ENCODE results near the gene TNFRSF4. TPM values are rescaled to one million over a fixed set of nuclear protein-coding genes. Genes with fewer than 3 reads are reported as not detected.

TNFRSF4 gene
- total RNA-seq, 3 donors from 2014 or later (not counting 1 experiment from before 2014, with no cell fraction given) = 14.3 to 26.5 (median 15.7) TPM

DNA sequence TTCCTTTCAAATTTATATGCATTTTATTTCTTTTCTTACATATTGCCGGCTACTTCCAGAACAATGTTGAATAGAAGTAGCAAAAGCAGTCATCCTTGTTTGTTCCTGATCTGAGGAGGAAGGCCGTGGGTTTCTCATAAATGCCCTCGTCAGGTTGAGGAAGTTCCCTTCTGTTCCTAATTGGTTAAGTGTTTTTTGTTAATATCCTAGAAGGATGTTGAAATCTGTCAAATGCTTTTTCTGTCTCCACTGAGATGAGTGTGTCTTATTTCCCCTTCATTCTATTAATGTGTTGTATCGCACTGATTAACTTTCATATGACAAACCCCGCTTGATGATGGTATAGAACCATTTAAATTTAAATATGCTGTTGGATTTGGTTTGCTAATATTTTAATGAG lies 24.8 kb downstream of the TNFRSF4 start:
- Histone ChIP-seq H3K4me1 (ENCODE audit: control insufficient read depth, insufficient read depth, low read length) (no peaks in the 10 kb centered on the region), H3K36me3 (ENCODE audit: control insufficient read depth, insufficient read depth, low read length) (no peaks in the 10 kb centered on the region), H3K27me3 (ENCODE audit: control insufficient read depth, insufficient read depth, low read length) (no peaks in the 10 kb centered on the region), H3K4me3 (ENCODE audit: low read length) (no peak overlapping the region), H3K27ac (ENCODE audit: low read length) (no peak overlapping the region), H3K9me3 (ENCODE audit: control insufficient read depth, insufficient read depth, low read length) (no peaks in the 10 kb centered on the region)
- H3K9me3 Mint-ChIP-seq = no peaks in the 10 kb centered on the region
- no peak overlapping the region for H3K4me3 Mint-ChIP-seq
- TF ChIP-seq, protein P1, sequence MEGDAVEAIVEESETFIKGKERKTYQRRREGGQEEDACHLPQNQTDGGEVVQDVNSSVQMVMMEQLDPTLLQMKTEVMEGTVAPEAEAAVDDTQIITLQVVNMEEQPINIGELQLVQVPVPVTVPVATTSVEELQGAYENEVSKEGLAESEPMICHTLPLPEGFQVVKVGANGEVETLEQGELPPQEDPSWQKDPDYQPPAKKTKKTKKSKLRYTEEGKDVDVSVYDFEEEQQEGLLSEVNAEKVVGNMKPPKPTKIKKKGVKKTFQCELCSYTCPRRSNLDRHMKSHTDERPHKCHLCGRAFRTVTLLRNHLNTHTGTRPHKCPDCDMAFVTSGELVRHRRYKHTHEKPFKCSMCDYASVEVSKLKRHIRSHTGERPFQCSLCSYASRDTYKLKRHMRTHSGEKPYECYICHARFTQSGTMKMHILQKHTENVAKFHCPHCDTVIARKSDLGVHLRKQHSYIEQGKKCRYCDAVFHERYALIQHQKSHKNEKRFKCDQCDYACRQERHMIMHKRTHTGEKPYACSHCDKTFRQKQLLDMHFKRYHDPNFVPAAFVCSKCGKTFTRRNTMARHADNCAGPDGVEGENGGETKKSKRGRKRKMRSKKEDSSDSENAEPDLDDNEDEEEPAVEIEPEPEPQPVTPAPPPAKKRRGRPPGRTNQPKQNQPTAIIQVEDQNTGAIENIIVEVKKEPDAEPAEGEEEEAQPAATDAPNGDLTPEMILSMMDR (IDR thresholded peaks at IDR 0.05) = no peak
- ATAC-seq = no peak
- intact Hi-C loops (cut with micrococcal nuclease) = no loop called here
- H3K36me3 Mint-ChIP-seq = no peaks in the 10 kb centered on the region
- WGBS (ENCODE audit: insufficient coverage) = 58% methylated on average over 3 of the region's 5 CpGs
- H3K4me1 Mint-ChIP-seq = no peaks in the 10 kb centered on the region
- no peaks in the 10 kb centered on the region for H3K27me3 Mint-ChIP-seq (ENCODE audit: low read depth in 2 of 2)
- H3K27ac Mint-ChIP-seq = no peak overlapping the region
- no peak for DNase-seq

DNA sequence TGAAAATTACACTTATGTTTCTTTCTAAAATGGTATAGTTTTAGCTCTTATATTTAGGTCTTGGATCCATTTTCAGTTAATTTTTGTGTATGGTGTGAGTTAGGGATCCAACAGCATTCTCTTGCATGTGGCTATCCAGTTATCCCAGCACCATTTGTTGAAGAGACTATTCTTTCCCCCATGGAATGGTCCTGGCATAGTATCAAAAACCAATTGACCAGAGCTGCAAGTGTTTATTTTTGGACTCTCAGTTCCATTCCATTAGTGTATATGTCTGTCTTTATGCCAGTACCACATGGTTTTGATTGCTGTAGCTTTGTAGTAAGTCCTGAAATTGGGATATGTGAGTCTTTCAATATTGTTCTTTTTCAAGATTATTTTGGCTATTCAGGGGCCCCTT lies 26.0 kb downstream of the TNFRSF4 start:
- Histone ChIP-seq H3K27me3 (ENCODE audit: control insufficient read depth, insufficient read depth, low read length) (no peaks in the 10 kb centered on the region), H3K4me1 (ENCODE audit: control insufficient read depth, insufficient read depth, low read length) (peaks cover 9% of the 10 kb centered on the region), H3K27ac (ENCODE audit: low read length) (no peak overlapping the region), H3K36me3 (ENCODE audit: control insufficient read depth, insufficient read depth, low read length) (no peaks in the 10 kb centered on the region), H3K9me3 (ENCODE audit: control insufficient read depth, insufficient read depth, low read length) (no peaks in the 10 kb centered on the region), H3K4me3 (ENCODE audit: low read length) (no peak overlapping the region)
- no peak for DNase-seq
- Mint-ChIP-seq H3K9me3 (no peaks in the 10 kb centered on the region), H3K4me1 (peaks cover 0 to 5% of the 10 kb centered on the region in 2 donors), H3K27ac (no peak overlapping the region), H3K36me3 (no peaks in the 10 kb centered on the region), H3K27me3 (ENCODE audit: low read depth in 2 of 2) (peaks cover 0 to 4% of the 10 kb centered on the region in 2 donors), H3K4me3 (no peak overlapping the region)
- intact Hi-C loops (cut with micrococcal nuclease) = no loop called here
- no peak for ATAC-seq
- TF ChIP-seq, protein P1 (IDR thresholded peaks at IDR 0.05) = no peak

DNA sequence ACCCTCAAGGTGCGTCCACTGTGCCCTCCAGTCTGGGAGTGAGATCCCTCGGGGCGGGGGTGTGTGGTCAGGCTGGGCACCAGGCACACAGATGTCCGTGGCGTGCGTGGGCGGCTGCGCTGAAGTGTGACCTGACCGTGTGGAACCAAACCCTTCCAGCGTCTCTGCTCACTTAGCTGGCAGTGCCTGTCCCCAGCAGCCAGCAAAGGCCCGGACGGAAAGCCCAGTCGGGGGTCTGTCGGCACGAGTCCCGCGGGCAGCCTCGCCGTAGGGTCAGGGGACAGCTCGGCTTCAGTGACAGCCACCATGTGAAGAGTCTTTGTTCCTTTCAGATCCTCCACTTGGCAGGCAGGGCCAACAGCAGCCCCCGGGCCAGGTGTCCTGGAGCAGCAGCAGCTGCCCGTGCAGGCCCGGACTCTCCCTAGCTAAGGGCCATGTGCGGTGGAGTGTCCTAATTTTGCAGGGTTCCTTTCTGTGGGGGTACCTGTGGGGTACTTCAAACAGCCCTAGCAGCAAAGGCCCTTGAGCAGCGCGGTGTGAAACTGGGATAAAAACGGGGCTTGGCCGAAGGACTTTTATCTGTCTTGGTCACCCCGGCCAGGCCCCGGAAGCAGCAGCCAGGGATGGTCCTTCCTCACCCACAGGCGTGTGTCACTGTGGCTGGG lies 28.7 kb downstream of the TNFRSF4 start:
- H3K27ac Mint-ChIP-seq = no peak overlapping the region
- WGBS (ENCODE audit: insufficient coverage) = 82% methylated on average over 31 of the region's 31 CpGs
- intact Hi-C loops (cut with micrococcal nuclease) = no loop called here

More for the DNA sequence above, 28.7 kb downstream of the TNFRSF4 start:
- peaks cover 0 to 11% of the 10 kb centered on the region in 2 donors for H3K27me3 Mint-ChIP-seq (ENCODE audit: low read depth in 2 of 2)
- no peaks in the 10 kb centered on the region for H3K36me3 Mint-ChIP-seq
- no peaks in the 10 kb centered on the region for H3K9me3 ChIP-seq (ENCODE audit: control insufficient read depth, insufficient read depth, low read length)
- no peaks in the 10 kb centered on the region for H3K9me3 Mint-ChIP-seq
- no peak overlapping the region for H3K27ac ChIP-seq (ENCODE audit: low read length)
- H3K4me1 Mint-ChIP-seq = peaks cover 7 to 22% of the 10 kb centered on the region in 2 donors
- H3K27me3 ChIP-seq (ENCODE audit: control insufficient read depth, insufficient read depth, low read length) = peaks cover 7% of the 10 kb centered on the region
- peaks cover 28% of the 10 kb centered on the region for H3K4me1 ChIP-seq (ENCODE audit: control insufficient read depth, insufficient read depth, low read length)
- H3K36me3 ChIP-seq (ENCODE audit: control insufficient read depth, insufficient read depth, low read length) = no peaks in the 10 kb centered on the region
- TF ChIP-seq, protein P1 (IDR thresholded peaks at IDR 0.05) = no peak
- ATAC-seq = no peak
- H3K4me3 Mint-ChIP-seq = no peak overlapping the region
- no peak overlapping the region for H3K4me3 ChIP-seq (ENCODE audit: low read length)
- peak in 1 of 2 donors; percentile 13 for DNase-seq
